GM12873 (cell line): ENCODE measurements around the gene POR.

Experiments used
- CTCF ChIP-seq: IDR thresholded peaks from 2 replicates; pipeline ENCODE4 v1.5.1; 2012; ENCODE audit warnings: low read depth, mild to moderate bottlenecking, moderate library complexity, low read length, control low read depth; ENCODE audit not compliant: insufficient read depth; ENCODE audit errors: missing control alignments

Gene POR

GRCh38 chr7:75945297-75946168, 30.6 kb downstream of the POR start:
- no peak for TF ChIP-seq CTCF

GRCh38 chr7:75946207-75946855, 31.4 kb downstream of the POR start:
- TF ChIP-seq CTCF: no peak

- no peak for TF ChIP-seq CTCF
These were observed 33.2 kb downstream of the POR start for GRCh38 chr7:75948179-75948578.

GRCh38 chr7:75950111-75950681, 35.2 kb downstream of the POR start:
- TF ChIP-seq CTCF: no peak

GRCh38 chr7:75951506-75951905, 36.6 kb downstream of the POR start:
- no peak for TF ChIP-seq CTCF

GRCh38 chr7:75953431-75953830, 38.5 kb downstream of the POR start:
- TF ChIP-seq CTCF: no peak

- TF ChIP-seq CTCF: no peak
These were observed 39.0 kb downstream of the POR start for GRCh38 chr7:75953931-75954330.
